GM23338 (cell line): Measurements from ENCODE around the gene SLC36A4. TPM values are rescaled to one million over a fixed set of nuclear protein-coding genes. Genes with fewer than 3 reads are reported as not detected.

ENCODE experiments used
- ATAC-seq: fragments of 200-7000 bp; cut with Tn5 transposase; 3 replicates; pipeline ENCODE4 v1.9.1; 2020
- DNase-seq: peaks from one replicate; pipeline ENCODE4 v3.0.0-alpha.2; 2015; ENCODE audit warnings: low spot score
- H2AFZ ChIP-seq: fragments of 200-600 bp; sonication (generic); 2 replicates; pipeline ENCODE4 v1.8.0; 2016; ENCODE audit warnings: antibody characterized with exemption, mild to moderate bottlenecking, moderate library complexity
- H3F3A ChIP-seq: fragments of 200-600 bp; sonication (generic); replicated peaks from 2 replicates; pipeline ENCODE4 v1.8.0; 2017; ENCODE audit warnings: antibody characterized with exemption, mixed run types, low read depth
- H3K27ac ChIP-seq: fragments of 200-600 bp; sonication (generic); 2 replicates; pipeline ENCODE4 v1.6.1; 2016; ENCODE audit warnings: low read depth
- H3K27me3 ChIP-seq: fragments of 200-600 bp; sonication (generic); 2 replicates; pipeline ENCODE4 v1.8.0; 2016; ENCODE audit warnings: mild to moderate bottlenecking, mixed run types, moderate library complexity; ENCODE audit not compliant: insufficient read depth
- H3K36me3 ChIP-seq: fragments of 200-600 bp; sonication (generic); 2 replicates; pipeline ENCODE4 v1.8.0; 2016; ENCODE audit warnings: mild to moderate bottlenecking; ENCODE audit not compliant: insufficient read depth
- H3K4me1 ChIP-seq: fragments of 200-600 bp; sonication (generic); 2 replicates; pipeline ENCODE4 v1.8.0; 2016; ENCODE audit warnings: mild to moderate bottlenecking, moderate library complexity; ENCODE audit not compliant: insufficient read depth
- H3K4me2 ChIP-seq: fragments of 200-600 bp; sonication (generic); 2 replicates; pipeline ENCODE4 v1.7.1; 2017; ENCODE audit warnings: mixed run types
- H3K4me3 ChIP-seq: fragments of 200-600 bp; sonication (generic); 2 replicates; pipeline ENCODE4 v1.6.1; 2016; ENCODE audit warnings: mixed run types
- H3K79me2 ChIP-seq: fragments of 200-600 bp; sonication (generic); replicated peaks from 2 replicates; pipeline ENCODE4 v1.8.0; 2017; ENCODE audit warnings: mild to moderate bottlenecking; ENCODE audit not compliant: insufficient read depth
- H3K9me2 ChIP-seq: fragments of 200-600 bp; sonication (generic); 2 replicates; pipeline ENCODE4 v1.8.0; 2017; ENCODE audit not compliant: insufficient read depth
- H4K20me1 ChIP-seq: fragments of 200-600 bp; sonication (generic); replicated peaks from 2 replicates; pipeline ENCODE4 v1.8.0; 2017; ENCODE audit warnings: mild to moderate bottlenecking; ENCODE audit not compliant: insufficient read depth
- H3K27ac Mint-ChIP-seq: 2 replicates; pipeline ENCODE4 v1.8.0; 2020; ENCODE audit warnings: inconsistent platforms, mild to moderate bottlenecking, moderate library complexity, mixed read lengths
- H3K27me3 Mint-ChIP-seq: 3 replicates; pipeline ENCODE4 v1.8.0; 2022; ENCODE audit warnings: low read depth, mild to moderate bottlenecking, moderate library complexity, mixed read lengths, inconsistent platforms; ENCODE audit not compliant: insufficient read depth, poor library complexity
- H3K36me3 Mint-ChIP-seq: 3 replicates; pipeline ENCODE4 v1.8.0; 2021; ENCODE audit warnings: low read depth, mild to moderate bottlenecking, inconsistent platforms, moderate library complexity, mixed read lengths
- H3K4me1 Mint-ChIP-seq: 3 replicates; pipeline ENCODE4 v1.8.0; 2020; ENCODE audit warnings: mild to moderate bottlenecking, inconsistent platforms, mixed read lengths
- H3K4me3 Mint-ChIP-seq: 3 replicates; pipeline ENCODE4 v1.8.0; 2021; ENCODE audit warnings: moderate library complexity, mild to moderate bottlenecking, inconsistent platforms, mixed read lengths
- H3K9me3 Mint-ChIP-seq: 3 replicates; pipeline ENCODE4 v1.8.0; 2020; ENCODE audit warnings: moderate library complexity, mild to moderate bottlenecking, inconsistent platforms, mixed read lengths
- CREB1 ChIP-seq: fragments of 250-450 bp; sonication (Bioruptor Pico); IDR thresholded peaks from 2 replicates; pipeline ENCODE4 v1.5.0; 2020; ENCODE audit warnings: low read depth, mild to moderate bottlenecking, moderate library complexity
- ETS1 ChIP-seq: IDR thresholded peaks from 2 replicates; pipeline ENCODE4 v1.6.1; 2016; ENCODE audit warnings: antibody characterized with exemption
- EZH2 ChIP-seq: fragments of 200-600 bp; sonication (generic); IDR thresholded peaks from one replicate; pipeline ENCODE4 v1.8.0; 2017; ENCODE audit warnings: antibody characterized with exemption, mild to moderate bottlenecking, low read depth; ENCODE audit not compliant: unreplicated experiment
- EZH2phosphoT487 ChIP-seq: fragments of 200-600 bp; sonication (generic); IDR thresholded peaks from one replicate; pipeline ENCODE4 v1.8.1; 2018; ENCODE audit warnings: antibody characterized with exemption; ENCODE audit not compliant: unreplicated experiment
- NANOG ChIP-seq: IDR thresholded peaks from 2 replicates; pipeline ENCODE4 v1.6.1; 2016; ENCODE audit warnings: antibody characterized with exemption, borderline replicate concordance
- REST ChIP-seq: IDR thresholded peaks from one replicate; pipeline ENCODE4 v1.6.1; 2018; ENCODE audit warnings: antibody characterized with exemption; ENCODE audit not compliant: unreplicated experiment
- ZNF331 ChIP-seq: fragments of 250-450 bp; sonication (Bioruptor Pico); IDR thresholded peaks from 2 replicates; pipeline ENCODE4 v1.5.0; 2020; ENCODE audit warnings: low read depth, mild to moderate bottlenecking, moderate library complexity
- polyA plus RNA-seq: library from polyadenylated mRNA; unstranded; fragments of >200 nt; fragmentation: Nextera tagmentation; extraction: Ambion mirVana; gene quantifications from 2 replicates; pipeline ENCODE4 v1.2.1, GENCODE V29; 2016
- total RNA-seq: library from RNA; depleted of rRNA; stranded (reverse); fragments of >200 nt; shearing (Covaris generic); gene quantifications from 2 replicates; pipeline ENCODE4 v1.2.3, GENCODE V29; 2014
- TF ChIP-seq, protein P1 (sequence below): fragments of 250-450 bp; sonication (Bioruptor Pico); IDR thresholded peaks from 2 replicates; pipeline ENCODE4 v1.5.0; 2020; ENCODE audit warnings: mild to moderate bottlenecking, moderate library complexity
- TF ChIP-seq, protein P2 (sequence below), 2 experiments: fragments of 200-600 bp in 1 of 2; sonication (generic) in 1 of 2; conservative IDR thresholded peaks; 2 replicates each; pipeline versions ENCODE4 v1.5.1 to v1.6.1; 2016 to 2017; ENCODE audit warnings: antibody characterized with exemption in 2 of 2, low read depth in 2 of 2, mild to moderate bottlenecking in 2 of 2, moderate library complexity in 1 of 2

SLC36A4 gene
- total and polyA plus RNA-seq, 2 experiments from 2014 or later, result 24.9 to 34.6 TPM

GRCh38 chr11:93114304-93114703, 83.5 kb downstream of the SLC36A4 start:
- H3K36me3 ChIP-seq, result no peaks in the 10 kb centered on the region; the same call in 1 of the 2 replicates
- H3K4me3 Mint-ChIP-seq, result no peak overlapping the region
- H3K27me3 ChIP-seq, result no peaks in the 10 kb centered on the region
- H2AFZ ChIP-seq, result no peak overlapping the region
- H3K36me3 Mint-ChIP-seq, result peaks cover 25% of the 10 kb centered on the region
- peaks cover 52% of the 10 kb centered on the region for H3K4me1 Mint-ChIP-seq
- peaks cover 48% of the 10 kb centered on the region for H3K4me1 ChIP-seq
- H3K4me3 ChIP-seq, result no peak overlapping the region
- H3F3A ChIP-seq, result peaks cover 6% of the 10 kb centered on the region; the same call in 1 of the 2 replicates
- no peaks in the 10 kb centered on the region for H3K79me2 ChIP-seq
- H3K4me2 ChIP-seq, result no peak overlapping the region
- TF ChIP-seq NANOG (no peak), ZNF331 (CRISPR knock-in tag) (no peak), EZH2 (no peak), REST (no peak), EZH2phosphoT487 (no peak), ETS1 (no peak), CREB1 (CRISPR knock-in tag) (no peak)
- TF ChIP-seq, protein P1, sequence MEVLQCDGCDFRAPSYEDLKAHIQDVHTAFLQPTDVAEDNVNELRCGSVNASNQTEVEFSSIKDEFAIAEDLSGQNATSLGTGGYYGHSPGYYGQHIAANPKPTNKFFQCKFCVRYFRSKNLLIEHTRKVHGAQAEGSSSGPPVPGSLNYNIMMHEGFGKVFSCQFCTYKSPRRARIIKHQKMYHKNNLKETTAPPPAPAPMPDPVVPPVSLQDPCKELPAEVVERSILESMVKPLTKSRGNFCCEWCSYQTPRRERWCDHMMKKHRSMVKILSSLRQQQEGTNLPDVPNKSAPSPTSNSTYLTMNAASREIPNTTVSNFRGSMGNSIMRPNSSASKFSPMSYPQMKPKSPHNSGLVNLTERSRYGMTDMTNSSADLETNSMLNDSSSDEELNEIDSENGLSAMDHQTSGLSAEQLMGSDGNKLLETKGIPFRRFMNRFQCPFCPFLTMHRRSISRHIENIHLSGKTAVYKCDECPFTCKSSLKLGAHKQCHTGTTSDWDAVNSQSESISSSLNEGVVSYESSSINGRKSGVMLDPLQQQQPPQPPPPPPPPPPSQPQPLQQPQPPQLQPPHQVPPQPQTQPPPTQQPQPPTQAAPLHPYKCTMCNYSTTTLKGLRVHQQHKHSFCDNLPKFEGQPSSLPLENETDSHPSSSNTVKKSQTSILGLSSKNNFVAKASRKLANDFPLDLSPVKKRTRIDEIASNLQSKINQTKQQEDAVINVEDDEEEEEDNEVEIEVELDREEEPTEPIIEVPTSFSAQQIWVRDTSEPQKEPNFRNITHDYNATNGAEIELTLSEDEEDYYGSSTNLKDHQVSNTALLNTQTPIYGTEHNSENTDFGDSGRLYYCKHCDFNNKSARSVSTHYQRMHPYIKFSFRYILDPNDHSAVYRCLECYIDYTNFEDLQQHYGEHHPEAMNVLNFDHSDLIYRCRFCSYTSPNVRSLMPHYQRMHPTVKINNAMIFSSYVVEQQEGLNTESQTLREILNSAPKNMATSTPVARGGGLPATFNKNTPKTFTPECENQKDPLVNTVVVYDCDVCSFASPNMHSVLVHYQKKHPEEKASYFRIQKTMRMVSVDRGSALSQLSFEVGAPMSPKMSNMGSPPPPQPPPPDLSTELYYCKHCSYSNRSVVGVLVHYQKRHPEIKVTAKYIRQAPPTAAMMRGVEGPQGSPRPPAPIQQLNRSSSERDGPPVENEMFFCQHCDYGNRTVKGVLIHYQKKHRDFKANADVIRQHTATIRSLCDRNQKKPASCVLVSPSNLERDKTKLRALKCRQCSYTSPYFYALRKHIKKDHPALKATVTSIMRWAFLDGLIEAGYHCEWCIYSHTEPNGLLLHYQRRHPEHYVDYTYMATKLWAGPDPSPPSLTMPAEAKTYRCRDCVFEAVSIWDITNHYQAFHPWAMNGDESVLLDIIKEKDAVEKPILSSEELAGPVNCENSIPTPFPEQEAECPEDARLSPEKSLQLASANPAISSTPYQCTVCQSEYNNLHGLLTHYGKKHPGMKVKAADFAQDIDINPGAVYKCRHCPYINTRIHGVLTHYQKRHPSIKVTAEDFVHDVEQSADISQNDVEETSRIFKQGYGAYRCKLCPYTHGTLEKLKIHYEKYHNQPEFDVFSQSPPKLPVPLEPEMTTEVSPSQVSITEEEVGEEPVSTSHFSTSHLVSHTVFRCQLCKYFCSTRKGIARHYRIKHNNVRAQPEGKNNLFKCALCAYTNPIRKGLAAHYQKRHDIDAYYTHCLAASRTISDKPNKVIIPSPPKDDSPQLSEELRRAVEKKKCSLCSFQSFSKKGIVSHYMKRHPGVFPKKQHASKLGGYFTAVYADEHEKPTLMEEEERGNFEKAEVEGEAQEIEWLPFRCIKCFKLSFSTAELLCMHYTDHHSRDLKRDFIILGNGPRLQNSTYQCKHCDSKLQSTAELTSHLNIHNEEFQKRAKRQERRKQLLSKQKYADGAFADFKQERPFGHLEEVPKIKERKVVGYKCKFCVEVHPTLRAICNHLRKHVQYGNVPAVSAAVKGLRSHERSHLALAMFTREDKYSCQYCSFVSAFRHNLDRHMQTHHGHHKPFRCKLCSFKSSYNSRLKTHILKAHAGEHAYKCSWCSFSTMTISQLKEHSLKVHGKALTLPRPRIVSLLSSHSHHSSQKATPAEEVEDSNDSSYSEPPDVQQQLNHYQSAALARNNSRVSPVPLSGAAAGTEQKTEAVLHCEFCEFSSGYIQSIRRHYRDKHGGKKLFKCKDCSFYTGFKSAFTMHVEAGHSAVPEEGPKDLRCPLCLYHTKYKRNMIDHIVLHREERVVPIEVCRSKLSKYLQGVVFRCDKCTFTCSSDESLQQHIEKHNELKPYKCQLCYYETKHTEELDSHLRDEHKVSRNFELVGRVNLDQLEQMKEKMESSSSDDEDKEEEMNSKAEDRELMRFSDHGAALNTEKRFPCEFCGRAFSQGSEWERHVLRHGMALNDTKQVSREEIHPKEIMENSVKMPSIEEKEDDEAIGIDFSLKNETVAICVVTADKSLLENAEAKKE, result no peak
- TF ChIP-seq, protein P2, sequence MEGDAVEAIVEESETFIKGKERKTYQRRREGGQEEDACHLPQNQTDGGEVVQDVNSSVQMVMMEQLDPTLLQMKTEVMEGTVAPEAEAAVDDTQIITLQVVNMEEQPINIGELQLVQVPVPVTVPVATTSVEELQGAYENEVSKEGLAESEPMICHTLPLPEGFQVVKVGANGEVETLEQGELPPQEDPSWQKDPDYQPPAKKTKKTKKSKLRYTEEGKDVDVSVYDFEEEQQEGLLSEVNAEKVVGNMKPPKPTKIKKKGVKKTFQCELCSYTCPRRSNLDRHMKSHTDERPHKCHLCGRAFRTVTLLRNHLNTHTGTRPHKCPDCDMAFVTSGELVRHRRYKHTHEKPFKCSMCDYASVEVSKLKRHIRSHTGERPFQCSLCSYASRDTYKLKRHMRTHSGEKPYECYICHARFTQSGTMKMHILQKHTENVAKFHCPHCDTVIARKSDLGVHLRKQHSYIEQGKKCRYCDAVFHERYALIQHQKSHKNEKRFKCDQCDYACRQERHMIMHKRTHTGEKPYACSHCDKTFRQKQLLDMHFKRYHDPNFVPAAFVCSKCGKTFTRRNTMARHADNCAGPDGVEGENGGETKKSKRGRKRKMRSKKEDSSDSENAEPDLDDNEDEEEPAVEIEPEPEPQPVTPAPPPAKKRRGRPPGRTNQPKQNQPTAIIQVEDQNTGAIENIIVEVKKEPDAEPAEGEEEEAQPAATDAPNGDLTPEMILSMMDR (conservative IDR thresholded peaks at IDR 0.05; ENCODE audit: low read depth in 2 of 2), result no peak
- H3K9me2 ChIP-seq, result peaks cover 15% of the 10 kb centered on the region; the same call in 1 of the 2 replicates
- H3K9me3 Mint-ChIP-seq, result peaks cover 18% of the 10 kb centered on the region
- H3K27me3 Mint-ChIP-seq, result peaks cover 16% of the 10 kb centered on the region
- H3K27ac Mint-ChIP-seq, result no peak overlapping the region
- H3K27ac ChIP-seq, result no peak overlapping the region
- no peaks in the 10 kb centered on the region for H4K20me1 ChIP-seq
- no peak for ATAC-seq
- no peak for DNase-seq
